ENCODE results near the gene EFNA5.
"Not testable (repeated sequence)": the region's sequence is repeated elsewhere in the genome, so short reads cannot be mapped to it uniquely, and the experiment has no call there.

EFNA5 gene

DNA sequence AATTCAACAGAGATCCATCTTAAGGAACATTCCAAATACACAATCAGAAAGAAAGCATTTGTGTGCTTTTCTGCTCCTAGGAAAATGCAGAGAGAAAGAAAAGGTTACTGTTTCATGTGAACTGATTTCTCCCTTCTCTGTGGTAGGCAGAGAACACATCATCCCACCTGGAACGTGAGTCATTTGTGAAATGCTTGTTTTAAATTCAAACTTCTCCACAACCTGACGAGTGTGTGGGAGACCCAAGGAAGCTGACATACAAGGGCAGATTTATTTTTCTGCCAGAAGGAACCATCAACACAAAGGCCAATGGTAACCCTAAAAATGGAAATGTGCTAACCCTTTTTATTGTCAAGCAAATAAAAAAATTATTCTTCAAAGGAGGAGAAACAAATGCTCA is 156.4 kb downstream of the EFNA5 start:
- DNase-seq, result no peak

DNA sequence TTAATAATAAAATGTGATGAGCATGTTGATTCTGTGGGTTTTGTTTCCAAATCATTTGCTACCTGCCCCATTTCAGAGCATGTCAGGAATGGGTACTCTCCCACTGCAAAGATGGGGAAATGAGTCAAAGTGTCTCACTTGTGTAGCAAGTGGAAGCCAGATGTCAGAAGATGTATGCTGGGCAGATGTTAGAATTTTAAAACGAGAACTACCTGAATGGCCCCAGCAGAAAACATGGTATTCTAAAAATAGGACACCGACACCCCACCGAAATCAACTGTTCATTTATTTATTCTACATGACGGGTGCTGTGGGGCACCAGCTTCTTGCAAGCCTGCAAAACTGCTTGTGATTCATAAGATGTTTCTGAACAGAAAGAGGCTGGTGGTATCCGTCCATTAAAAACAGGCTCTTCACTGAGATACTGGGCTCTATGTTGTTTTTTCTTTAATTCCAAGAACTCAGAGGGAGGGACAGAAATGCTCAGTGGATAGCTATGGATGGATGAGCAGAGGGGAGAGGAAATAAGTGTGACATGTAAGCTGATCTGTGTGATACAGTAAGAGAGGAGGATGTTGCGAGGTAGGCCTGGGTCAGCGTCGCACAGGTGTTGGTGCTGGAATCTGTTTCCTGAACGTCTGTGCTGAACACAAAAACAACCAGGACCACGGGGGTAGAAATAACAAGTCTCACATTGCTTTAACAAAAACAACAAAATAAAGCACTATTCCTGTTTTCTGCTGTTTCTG is 157.2 kb downstream of the EFNA5 start:
- no peak for DNase-seq

DNA sequence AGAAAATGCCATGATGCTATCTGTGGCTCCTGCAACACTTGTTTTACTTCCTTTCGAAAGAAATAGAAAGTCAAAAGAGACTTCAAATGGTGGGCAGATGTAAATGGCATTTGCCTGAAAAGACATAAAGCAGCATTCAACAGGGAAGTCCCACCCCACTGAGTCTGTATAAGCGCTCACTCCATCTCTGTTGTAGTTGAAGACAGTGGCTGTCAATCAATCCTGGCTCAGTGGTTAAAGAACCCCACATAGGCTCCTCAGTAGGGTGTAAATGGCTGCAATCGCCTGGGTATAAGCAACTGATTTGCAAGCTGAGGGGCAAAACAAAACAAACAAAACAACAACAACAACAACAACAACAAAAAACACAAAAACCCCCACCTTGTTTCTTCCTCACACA is 158.7 kb downstream of the EFNA5 start:
- no peak for DNase-seq

DNA sequence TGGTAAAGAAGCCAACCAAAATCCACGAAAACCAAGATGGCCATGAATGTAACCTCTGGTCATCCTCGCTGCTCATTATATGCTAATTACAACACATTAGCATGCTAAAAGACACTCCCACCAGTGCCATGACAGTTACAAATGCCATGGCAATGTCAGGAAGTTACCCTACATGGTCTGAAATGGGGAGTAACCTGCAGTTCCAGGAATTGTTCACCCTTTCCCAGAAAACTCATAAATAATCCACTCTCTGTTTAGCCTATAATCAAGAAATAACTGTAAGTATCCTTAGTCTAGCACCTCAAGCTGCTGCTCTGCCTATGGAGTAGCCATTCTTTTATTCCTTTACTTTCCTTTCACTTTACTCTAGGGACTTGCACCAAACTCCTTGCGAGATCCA is 160.6 kb downstream of the EFNA5 start:
- no peak for DNase-seq

DNA sequence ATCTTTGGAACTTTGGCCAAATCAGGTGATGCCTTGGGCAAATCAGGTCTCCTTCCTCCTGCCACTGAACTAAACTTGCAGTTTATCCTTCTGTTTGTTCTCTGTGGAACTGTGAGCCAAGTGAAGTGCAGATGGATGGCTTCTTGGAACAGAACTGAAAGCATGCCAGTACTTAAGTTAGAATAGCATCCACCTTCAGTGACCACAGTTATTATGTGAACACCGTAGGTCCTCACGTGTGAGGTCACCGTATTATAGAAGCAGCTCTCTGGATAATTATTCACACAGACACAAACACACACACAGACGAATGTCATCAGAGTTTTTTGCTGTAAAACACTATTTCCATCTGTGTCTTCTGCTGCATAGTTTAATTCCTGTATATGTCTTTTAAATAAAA is 162.6 kb downstream of the EFNA5 start:
- DNase-seq, result no peak

DNA sequence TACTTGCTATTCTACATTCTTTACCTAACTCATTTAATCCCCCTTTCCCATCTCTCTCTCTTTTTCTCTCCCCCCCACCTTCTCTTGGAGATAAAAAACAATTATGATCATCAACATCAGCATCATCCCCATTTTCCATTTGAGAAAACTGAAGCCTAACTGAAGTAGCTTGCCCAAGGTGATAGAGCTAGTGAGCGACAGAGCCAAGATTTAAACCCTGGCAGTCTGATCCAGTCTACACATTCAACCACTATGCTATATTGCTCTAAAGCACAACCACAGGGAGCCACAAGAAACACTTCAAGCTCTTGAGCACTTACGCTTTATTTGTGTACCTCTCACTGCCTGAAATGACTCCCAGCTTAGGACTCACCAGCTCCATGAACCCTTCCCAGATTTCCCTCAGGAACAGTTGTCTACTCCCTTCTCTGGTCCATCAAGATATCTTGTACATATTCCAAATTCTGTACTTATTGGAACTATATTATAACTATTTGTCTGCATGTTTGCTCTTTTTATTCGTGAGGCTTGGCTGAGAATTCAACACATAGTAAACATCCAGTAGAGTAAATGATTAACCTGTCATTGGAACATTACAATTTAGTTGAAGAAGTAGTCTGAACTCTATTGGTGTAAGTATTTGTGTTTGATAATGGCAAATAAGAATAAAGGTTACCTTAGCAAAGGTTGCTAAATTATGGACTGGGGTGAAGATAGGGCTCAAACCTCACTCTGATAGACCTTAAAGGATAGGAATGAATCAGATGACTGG is 164.8 kb downstream of the EFNA5 start:
- DNase-seq, result peak; percentile 20

DNA sequence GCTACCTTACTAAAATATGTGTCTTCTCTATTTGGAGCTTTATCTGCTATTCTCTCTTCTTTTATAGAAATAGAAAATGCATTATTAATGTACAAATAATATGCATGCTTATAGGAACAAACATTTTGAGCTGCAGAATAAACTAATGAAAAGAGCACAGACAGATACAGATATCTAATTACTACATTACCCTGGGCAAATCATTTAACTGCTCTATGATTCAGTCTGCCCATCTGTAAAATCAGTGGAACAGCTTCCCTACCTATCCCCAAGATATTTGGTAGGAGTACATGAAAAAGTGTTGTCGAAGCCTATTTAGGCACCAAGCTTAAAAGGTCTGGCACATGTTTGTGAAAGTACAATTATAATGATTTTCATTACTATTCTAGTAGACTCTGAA is 166.3 kb downstream of the EFNA5 start:
- no peak for DNase-seq

DNA sequence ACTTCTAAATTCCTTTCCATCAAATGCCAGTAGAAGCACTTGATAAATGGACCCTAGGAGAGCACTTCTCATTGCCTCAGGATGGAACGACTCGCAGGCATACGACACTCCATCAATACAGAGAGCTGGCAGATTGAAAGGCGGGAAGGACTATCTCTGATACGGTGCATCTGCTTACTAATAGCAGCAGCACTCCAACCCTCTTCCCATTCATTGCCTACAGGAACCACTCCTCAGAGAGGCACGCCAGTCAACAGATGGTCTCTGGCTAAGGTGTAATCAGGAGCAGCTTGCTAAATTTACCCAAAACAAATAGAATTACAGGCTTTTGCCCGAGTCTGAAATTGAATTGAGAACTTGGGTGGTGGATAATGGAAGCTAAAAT is 168.1 kb downstream of the EFNA5 start:
- peak; percentile 29 for DNase-seq

DNA sequence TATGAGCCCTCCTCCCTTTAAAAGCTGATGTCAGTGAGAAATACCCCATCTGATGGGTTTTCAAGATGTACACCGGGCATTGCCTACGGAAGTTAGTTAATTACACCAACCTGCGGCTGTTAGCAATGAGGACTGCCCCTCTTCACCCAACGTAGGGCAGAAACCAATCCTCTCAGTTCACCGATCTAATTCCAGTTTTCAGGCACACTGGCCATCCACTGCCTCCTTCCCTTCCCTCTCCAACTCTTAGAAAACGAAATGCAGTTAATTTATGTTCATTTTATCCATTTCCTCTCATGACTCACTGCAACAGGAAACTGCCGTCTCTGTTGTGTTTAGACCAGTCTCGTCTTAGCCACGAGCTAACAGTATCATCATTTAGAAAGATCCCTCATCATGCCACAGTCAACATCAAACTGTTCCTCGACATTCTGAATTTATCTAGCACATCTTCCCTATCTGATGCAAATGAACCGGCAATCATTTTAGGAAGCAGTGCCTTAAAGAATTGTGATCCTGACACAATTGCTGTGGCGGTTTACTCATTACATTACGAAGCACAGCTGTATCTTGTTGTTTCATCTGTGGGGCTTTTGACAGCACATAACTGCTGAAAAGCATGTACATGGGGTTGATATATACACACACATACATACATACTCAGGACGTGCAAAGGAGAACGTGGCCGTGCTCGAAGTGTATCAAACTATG is 168.6 kb downstream of the EFNA5 start:
- DNase-seq, result no peak

DNA sequence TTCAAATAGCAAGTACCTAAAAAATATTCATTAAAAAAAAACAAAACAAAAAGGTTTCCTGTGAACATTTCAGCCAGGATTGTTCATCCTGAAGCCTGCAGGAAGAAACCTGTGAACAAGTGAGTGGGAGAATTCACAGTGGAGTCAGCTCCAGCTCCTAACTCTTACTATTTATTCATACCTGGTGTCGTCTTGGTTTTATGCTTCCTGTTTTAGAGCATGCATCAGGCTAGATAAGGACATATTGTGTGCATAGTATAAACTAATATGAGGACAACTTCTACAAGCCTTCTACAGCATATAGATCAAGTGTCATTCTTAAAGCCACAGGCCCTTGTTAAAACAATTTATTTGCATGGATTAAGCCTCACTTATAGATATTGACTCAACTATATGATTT is 169.9 kb downstream of the EFNA5 start:
- no peak for DNase-seq

DNA sequence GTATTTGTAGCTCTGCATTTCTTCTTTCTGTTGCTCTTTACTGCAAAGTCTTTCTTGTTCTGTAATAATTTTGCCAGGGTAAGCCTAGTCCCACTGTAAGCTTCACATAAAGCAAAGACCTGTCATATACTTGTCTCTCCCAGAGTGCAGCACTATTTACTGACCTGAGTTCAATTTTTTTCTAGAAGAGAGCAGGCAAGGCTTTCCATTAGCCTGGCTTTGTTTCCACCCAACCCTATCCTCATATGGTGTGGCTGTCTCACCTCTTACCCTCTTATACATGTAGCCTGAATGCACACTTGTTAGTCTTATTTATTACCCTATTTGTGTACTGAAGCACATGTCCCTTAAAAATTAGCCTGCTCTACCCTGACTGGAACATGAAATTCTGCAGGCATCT is 170.4 kb downstream of the EFNA5 start:
- DNase-seq, result no peak

DNA sequence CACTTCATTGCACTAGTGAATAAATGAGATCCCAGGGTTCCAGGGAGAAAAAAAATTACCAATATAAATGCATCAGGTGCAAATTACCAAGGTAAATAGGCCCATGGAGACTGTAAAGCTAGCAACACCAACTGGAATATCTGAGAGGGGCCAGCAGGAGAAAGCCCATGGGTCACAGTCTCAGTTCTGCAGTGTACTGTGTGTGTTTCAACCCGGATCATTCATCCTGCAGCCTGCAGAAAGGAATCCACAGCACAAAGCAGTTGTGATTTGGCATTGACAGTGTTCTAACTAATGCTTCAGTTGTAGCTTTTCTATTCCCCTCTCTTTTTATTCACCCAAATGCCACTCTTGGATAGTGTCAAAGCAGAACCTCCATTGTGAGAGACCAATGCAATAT is 171.0 kb downstream of the EFNA5 start:
- DNase-seq, result no peak

DNA sequence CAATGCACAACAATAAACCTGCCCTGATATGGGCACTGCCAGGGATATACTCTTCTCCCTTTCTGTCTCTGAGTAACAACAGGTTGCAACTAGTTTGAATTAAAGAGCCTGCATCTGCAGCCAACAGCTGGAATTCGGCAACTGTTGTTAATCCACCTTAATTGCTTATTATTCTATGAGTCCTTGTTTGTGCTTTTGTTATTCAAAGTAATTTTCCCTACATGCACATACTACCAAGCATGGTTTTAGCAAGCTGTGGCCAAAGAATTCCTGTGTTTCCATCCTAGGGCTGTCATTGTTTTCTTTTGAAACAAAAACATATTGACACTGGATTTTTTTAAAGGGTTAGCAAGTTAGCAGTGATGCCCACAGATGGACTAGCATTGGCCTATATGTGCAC is 171.5 kb downstream of the EFNA5 start:
- no peak for DNase-seq

DNA sequence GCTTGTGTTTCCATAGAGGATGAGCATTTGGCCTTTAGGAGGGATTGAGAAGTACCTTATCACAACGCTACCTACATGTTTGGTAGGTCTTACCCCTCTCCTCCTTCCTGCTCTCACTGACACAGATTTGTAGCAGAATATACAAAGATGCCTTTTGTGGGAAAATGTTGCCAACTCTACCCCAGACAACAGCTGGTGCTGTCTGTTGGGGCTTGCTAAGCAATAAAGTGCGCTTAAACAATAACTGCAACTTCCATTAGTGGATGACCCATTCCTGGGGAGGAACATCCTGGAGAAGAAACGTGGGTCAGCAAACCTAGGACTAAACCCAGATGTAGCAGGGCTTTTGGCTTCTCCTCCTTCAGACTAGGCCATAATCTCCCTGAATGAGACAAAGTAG is 174.3 kb downstream of the EFNA5 start:
- no peak for DNase-seq

DNA sequence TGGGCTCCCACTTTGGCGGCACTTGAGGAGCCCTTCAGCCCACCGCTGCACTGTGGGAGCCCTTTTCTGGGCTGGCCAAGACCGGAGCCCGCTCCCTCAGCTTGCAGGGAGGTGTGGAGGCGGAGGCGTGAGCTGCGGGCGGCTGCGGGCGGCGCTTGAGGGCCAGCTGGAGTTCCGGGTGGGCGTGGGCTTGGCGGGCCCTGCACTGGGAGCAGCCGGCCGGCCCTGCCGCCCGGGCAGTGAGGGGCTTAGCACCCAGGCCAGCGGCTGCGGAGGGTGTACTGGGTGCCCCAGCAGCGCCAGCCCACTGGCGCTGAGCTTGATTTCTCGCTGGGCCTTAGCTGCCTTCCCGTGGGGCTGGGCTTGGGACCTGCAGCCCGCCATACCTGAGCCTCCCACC is 176.6 kb downstream of the EFNA5 start:
- not testable (repeated sequence) for DNase-seq

DNA sequence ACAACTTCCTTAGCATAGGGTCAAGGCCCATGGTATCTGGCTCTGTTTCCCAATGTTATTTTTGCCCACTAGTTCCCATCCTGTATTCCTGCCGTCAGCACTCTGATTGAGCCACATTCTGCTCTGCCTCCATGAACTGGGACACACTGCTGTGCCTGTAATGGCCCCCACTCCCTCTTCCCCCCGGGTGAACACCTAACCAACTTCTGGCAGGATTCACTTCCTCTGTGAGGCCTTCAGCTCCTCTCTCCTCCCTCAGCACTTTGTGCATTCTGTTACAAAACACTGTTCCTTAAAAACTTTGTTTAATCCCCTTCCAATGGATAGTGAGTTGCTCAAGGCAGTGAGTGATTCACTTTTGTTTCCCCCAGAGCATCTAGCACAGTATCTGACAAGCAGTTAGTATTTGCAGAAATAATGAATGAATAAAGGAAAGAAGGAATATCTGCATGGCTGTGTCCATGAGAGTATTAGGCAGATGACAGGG is 183.6 kb downstream of the EFNA5 start:
- no peak for DNase-seq

DNA sequence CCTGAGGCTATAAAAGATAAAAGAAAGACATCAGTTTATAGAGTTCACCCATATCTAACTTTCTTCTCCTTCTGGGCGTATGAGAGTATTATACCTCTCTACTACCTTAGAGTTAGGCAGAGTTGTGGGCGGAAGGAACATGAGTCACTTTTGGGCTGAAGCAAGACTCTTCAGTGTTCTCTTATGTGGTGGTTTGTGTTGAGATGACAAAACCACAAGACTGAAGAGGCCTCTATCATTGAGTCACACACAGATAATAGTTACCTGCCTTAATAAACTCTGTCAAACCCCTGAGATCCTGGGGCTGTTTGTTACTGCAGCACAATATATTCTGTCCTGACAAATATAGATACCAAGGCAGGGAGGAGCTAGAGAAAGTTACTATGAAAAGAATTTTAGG is 184.2 kb downstream of the EFNA5 start:
- DNase-seq, result no peak

DNA sequence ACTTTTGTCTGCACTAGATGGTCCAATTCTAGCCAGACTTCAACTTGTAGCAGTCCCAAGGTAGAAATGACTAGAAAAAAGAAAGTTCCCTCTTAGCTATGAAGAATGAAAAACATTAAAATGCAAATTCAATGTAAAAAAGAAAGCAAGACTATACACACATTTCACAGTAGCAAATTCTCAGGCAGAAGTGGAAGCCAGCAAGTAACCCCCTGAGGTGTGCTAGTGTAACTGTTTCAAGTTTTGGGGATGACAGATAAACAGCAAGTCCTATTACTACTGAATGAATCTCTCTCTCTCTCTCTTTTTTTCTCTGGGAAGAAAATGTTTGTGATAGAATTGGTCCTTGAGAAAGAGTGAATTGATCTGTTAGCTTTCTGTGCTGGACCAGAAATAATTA is 185.6 kb downstream of the EFNA5 start:
- no peak for DNase-seq

DNA sequence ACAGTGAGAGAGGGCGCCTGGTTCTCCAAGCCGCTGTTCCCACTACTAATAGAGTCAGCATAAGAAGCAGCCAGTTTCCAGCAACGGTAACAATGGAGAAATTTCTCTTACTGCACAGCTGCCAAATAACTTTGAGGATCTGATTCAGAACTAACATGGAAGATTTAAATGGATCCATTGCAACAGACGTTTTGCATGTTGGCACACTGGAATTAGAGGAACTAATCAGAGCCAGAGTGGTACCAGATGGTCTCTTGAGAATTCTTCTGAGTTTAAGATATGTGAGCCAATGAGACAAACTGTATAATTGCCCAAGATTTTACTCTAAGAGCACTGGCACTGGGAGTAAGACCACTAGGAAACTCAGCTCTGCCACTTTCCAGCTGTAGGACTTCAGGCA is 186.5 kb downstream of the EFNA5 start:
- no peak for DNase-seq

DNA sequence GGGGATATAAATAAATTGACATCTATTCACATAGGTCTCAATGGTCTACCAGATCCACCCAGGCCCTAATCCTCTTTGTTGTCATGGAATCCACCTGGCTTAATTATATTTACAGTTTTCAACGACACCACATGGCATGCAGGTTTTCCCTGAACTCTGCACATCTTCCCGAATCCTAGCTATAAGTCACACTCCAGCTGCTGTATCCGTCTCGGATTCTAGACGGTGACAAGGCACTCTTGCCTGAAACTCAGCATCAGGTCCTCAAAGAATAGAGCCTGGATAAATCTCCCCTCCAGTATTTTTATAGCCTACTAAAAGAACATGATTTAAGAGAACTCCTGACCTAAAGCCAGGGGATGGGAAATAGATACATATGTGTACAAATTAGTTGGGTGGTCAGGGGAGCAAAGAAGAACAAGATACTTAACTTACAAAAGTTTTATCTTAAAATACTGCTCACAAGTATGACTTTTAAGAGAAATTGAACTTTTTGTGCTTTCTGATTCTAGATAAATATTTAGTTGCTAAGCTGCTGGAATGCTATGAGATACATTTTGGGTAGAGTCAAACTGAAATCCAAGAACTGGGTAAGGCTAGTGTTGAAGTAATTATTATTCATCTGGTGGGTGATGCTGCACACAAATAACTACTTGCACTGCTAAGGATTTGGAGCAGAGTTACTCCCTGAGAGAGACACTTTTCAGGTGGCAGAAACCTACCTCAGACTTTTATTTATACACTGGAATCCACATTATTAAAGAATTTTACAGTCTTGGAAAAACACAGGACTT is 187.3 kb downstream of the EFNA5 start:
- DNase-seq, result no peak

DNA sequence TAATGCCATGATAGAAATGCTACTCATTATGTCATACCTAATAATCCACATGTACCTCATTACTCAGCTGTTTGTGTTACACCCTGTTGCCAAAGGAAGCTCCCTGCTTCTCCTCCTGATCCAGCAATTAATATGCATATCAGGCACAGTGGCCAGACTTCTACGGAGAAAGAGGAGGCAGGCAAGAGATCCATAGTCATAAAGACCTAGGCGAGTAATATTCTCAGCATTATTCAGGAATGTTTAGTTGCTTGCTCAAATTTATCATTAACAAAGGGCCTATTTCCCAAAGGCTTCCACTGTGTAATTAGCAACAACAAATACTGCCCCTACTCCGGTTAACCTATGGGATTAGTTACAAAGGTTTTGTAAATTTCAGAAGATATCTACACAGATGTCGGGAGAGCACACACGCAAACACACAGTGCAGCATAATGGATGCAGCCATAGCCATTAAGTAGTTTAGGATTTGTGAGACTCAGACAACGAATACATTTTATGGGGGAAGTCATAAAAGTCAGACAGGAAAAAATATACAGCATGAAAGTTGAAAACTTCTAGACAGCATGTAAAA is 192.6 kb downstream of the EFNA5 start:
- no peak for DNase-seq

DNA sequence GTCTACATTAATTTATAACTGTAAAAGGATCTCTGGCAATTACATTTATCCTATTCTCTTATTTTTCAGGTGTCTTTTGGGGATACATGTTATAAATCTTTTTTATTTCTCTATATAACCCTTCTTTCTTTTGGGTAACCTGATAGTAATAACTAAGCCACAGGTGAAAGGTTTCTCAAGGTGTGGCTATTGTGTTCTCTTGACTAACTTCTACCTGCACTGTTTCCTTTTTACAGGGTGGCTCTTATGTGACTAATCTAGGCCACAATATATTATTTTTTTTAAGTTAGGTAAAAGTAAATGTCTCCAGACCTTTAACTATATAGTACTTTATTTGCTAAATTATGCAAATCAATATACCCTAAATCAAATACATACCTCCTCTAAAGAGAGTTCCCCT is 193.2 kb downstream of the EFNA5 start:
- DNase-seq, result no peak

DNA sequence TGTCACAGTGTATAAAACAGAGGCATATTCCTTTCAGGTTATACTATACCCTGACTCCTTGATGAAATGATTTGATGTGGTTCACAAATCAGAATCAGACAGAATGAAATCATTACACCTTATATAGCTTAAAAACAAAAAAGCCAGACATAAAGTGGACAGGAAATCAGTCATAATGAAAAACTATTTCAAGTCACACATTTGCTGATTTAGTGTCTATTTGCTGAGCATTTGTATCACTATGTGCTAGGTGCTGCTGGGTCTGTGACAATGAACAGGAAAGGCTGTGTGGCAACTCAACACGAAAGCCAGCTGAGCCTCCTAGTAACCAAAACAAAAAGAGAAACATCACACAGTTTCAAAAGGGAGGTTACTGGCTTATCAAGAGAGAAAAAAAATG is 194.0 kb downstream of the EFNA5 start:
- no peak for DNase-seq

Measured in NCI-H510A (cell line).